ENCODE data around the gene SLC10A7. TPM values are rescaled to one million over a fixed set of nuclear protein-coding genes. Genes with fewer than 3 reads are reported as not detected.

The SLC10A7 gene
- total RNA-seq, 1 experiment from 2014 or later, result 11.7 TPM

GRCh38 chr4:146494143-146494542, 27.6 kb downstream of the SLC10A7 start:
- DNase-seq (ENCODE audit: low spot score), result no peak

- no peak for DNase-seq (ENCODE audit: low spot score)
Measured at GRCh38 chr4:146490106-146490505, 31.6 kb downstream of the SLC10A7 start.

GRCh38 chr4:146488495-146489174, 33.1 kb downstream of the SLC10A7 start:
- DNase-seq (ENCODE audit: low spot score), result peak; percentile 7

- DNase-seq (ENCODE audit: low spot score), result no peak
Measured at GRCh38 chr4:146486565-146486964, 35.2 kb downstream of the SLC10A7 start.

- no peak for DNase-seq (ENCODE audit: low spot score)
Measured at GRCh38 chr4:146485968-146486367, 35.8 kb downstream of the SLC10A7 start.

- DNase-seq (ENCODE audit: low spot score), result no peak
Measured at GRCh38 chr4:146482788-146483187, 39.0 kb downstream of the SLC10A7 start.

GRCh38 chr4:146481246-146481645, 40.5 kb downstream of the SLC10A7 start:
- DNase-seq (ENCODE audit: low spot score), result no peak

GRCh38 chr4:146478009-146478408, 43.7 kb downstream of the SLC10A7 start:
- no peak for DNase-seq (ENCODE audit: low spot score)

GRCh38 chr4:146477054-146477453, 44.7 kb downstream of the SLC10A7 start:
- no peak for DNase-seq (ENCODE audit: low spot score)

GRCh38 chr4:146472404-146472803, 49.3 kb downstream of the SLC10A7 start:
- DNase-seq (ENCODE audit: low spot score), result no peak

- no peak for DNase-seq (ENCODE audit: low spot score)
Measured at GRCh38 chr4:146470604-146471003, 51.1 kb downstream of the SLC10A7 start.

GRCh38 chr4:146469022-146469421, 52.7 kb downstream of the SLC10A7 start:
- no peak for DNase-seq (ENCODE audit: low spot score)

- DNase-seq (ENCODE audit: low spot score), result no peak
Measured at GRCh38 chr4:146465628-146466027, 56.1 kb downstream of the SLC10A7 start.

GRCh38 chr4:146462251-146462650, 59.5 kb downstream of the SLC10A7 start:
- DNase-seq (ENCODE audit: low spot score), result no peak

GRCh38 chr4:146458594-146458993, 63.1 kb downstream of the SLC10A7 start:
- no peak for DNase-seq (ENCODE audit: low spot score)

GRCh38 chr4:146456681-146457080, 65.1 kb downstream of the SLC10A7 start:
- DNase-seq (ENCODE audit: low spot score), result no peak

- DNase-seq (ENCODE audit: low spot score), result no peak
Measured at GRCh38 chr4:146453181-146453807, 68.4 kb downstream of the SLC10A7 start.

GRCh38 chr4:146450524-146450923, 71.2 kb downstream of the SLC10A7 start:
- DNase-seq (ENCODE audit: low spot score), result peak; percentile 3

- no peak for DNase-seq (ENCODE audit: low spot score)
Measured at GRCh38 chr4:146446555-146446954, 75.2 kb downstream of the SLC10A7 start.

- DNase-seq (ENCODE audit: low spot score), result no peak
Measured at GRCh38 chr4:146445198-146446150, 76.3 kb downstream of the SLC10A7 start.

- no peak for DNase-seq (ENCODE audit: low spot score)
Measured at GRCh38 chr4:146443525-146443924, 78.2 kb downstream of the SLC10A7 start.

- peak; percentile 10 for DNase-seq (ENCODE audit: low spot score)
Measured at GRCh38 chr4:146442801-146443200, 78.9 kb downstream of the SLC10A7 start.
